ENCODE results near the gene TPTE.
"Not testable (repeated sequence)": the region's sequence is repeated elsewhere in the genome, so short reads cannot be mapped to it uniquely, and the experiment has no call there.

TPTE gene

DNA sequence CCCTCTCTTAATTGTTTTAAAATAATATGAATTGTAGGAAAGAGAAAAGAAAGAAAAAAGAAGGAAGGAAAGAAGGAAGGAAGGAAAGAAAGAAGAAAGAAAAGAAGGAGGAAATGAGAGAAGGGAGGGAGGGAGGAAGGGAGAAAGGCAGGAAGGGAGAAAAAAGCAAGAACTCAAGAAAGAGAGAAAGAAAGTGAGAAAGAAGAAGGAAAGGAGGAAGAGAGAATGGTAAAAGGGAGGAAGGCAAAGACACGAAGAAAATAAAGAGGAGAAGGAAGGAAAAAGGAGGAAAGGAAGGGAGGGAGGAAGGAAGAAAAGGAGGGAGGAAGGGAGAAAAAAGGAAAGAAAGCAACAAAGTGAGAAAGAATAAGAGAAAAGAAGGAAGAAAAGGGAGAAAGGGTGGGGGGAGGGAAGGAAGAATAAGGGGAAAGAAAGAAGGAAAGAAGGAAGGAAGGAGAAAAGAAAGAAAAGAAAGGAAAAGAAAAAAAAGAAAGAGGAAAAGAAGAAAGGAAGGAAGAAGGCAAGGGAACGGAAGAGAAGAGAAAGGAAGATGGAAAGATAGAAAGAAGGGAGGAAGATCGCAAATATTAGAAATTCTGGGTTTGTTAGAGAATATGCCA lies 95.9 kb downstream of the TPTE start:
- not testable (repeated sequence) for DNase-seq

GRCh38 chr21:10627316-10627863 lies 106.0 kb downstream of the TPTE start:
- DNase-seq, result no peak

- DNase-seq, result not testable (repeated sequence)
These were observed 107.9 kb downstream of the TPTE start for GRCh38 chr21:10629239-10629638.

- not testable (repeated sequence) for DNase-seq
These were observed 109.4 kb downstream of the TPTE start for GRCh38 chr21:10630829-10631228.

- DNase-seq, result not testable (repeated sequence)
These were observed 109.9 kb downstream of the TPTE start for GRCh38 chr21:10631316-10631715.

GRCh38 chr21:10638144-10638543 lies 116.8 kb downstream of the TPTE start:
- not testable (repeated sequence) for DNase-seq

GRCh38 chr21:10639123-10639522 lies 117.7 kb downstream of the TPTE start:
- DNase-seq, result no peak

DNA sequence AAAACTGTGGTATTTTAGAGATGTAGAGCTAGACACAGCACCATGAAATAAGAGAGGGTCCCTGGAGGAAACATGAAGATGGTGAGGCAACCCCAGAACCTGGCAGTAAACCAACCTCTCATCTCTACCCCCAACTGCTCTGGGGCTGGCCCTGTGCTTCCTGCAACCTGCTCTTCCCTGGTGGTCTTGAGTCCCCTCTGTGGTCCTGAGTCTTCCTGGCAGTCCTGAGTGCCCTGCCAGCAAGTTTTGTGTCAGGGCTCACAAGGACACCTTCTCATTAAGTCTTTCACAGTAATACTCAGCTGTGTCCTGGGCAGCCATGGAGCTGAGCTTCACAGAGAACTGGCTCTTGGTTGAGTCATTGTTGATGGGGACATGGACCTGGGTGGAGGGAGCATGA lies 118.4 kb downstream of the TPTE start:
- not testable (repeated sequence) for DNase-seq

DNA sequence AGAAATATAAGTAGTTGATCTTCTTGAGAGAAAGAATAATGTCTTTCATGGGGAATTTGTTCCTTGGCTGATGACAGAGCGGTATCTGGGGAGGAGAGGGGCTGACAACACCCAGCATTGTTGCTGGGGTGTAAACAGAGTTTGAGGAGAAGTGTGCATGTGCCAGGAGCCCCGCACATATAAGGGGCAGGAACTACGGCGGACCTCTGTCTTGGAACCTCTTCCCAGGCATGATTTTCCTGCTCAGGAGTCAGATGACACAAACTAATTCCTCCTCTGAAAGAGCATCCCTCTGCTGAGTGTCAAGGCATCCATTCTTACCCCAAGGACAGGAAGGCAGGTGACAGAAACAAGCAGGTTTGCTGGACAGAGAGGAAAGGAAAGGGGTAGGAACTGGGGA lies 119.1 kb downstream of the TPTE start:
- no peak for DNase-seq

- no peak for DNase-seq
These were observed 119.7 kb downstream of the TPTE start for GRCh38 chr21:10641107-10641506.

DNA sequence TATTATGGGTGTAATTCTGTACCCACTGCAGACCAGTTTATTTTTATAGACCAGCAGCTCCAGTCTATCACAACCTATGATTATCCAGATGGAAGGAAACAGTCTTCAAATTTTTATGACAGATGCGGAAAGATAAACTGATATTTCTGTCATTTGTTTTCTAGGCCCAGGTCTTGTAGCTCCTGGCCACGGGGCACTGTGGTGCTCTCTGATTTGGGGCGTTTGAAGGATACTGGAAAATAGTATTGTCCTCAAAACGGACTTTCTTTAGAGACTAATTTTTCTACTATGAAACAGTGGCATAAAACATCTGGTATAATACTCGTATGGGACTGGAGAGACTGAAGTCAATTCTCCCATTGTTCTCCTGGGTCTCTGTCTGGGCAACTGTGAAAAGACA lies 124.3 kb downstream of the TPTE start:
- not testable (repeated sequence) for DNase-seq

- not testable (repeated sequence) for DNase-seq
These were observed 128.2 kb downstream of the TPTE start for GRCh38 chr21:10649350-10650149.

- DNase-seq, result not testable (repeated sequence)
These were observed 128.9 kb downstream of the TPTE start for GRCh38 chr21:10650297-10650696.
